ENCODE measurements around the gene NINL. TPM values are rescaled to one million over a fixed set of nuclear protein-coding genes. Genes with fewer than 3 reads are reported as not detected.
A peak's percentile ranks its signal among the peaks of the same experiment; 100 is the strongest.

NINL gene
- polyA plus RNA-seq, 4 donors: 1.1 to 30.8 (median 5.5) TPM

DNA sequence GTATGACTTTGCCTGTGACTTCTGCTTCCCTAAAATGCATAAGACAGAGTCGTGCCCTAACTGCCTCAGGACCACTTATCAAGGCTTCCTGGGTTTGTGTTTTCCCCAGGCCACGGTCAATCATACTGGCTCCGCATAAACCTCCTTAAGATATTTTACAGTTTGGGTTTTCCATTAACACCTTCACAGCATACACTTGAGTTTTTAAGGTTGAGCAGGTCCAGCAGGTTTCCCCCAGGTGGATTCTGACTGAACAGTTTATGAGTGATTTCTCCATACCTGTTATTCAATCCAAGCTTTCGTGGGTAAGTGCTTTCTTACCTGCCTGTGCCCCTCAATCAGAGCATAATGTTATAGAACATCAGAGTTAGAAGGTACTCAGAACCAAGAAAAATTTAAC, 39.3 kb downstream of the NINL start:
- no peak for FAIRE-seq

DNA sequence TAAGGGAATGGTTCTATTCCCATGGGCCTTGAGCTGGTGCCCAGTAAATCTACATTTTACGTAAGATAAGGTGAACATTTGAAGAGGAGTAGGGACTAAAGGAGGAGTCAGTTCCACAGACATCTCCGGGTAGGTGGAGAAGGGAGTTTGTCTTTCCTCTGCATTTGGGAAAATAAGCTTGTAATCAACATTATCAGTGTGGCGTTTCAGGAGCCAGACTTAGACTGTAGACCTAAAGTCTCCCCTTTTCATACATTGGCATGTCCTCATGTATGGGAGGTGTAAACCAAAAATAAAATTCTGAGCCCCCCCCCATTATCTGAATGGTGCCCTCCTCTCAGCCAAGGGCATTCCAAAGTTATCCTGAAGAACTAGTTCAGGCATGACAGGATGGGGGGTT, 40.2 kb downstream of the NINL start:
- Histone ChIP-seq H3K27ac (ENCODE audit: low read depth in 1 of 3, low read length in 2 of 3) (no peak overlapping the region), H3K9me3 (ENCODE audit: control insufficient read depth in 2 of 2, insufficient read depth in 1 of 2, low read depth in 1 of 2, low read length in 1 of 2) (no peaks in the 10 kb centered on the region), H3K27me3 (ENCODE audit: control insufficient read depth in 3 of 3, insufficient read depth in 3 of 3, low read length in 3 of 3) (no peaks in the 10 kb centered on the region), H3K4me3 (ENCODE audit: low read depth in 1 of 3, low read length in 3 of 3) (no peak overlapping the region), H3K4me1 (ENCODE audit: control insufficient read depth in 3 of 3, insufficient read depth in 2 of 3, low read depth in 1 of 3, low read length in 2 of 3) (peaks cover 4 to 26% (median 8%) of the 10 kb centered on the region in 3 donors), H3K36me3 (ENCODE audit: control insufficient read depth in 3 of 3, insufficient read depth in 2 of 3, low read depth in 1 of 3, low read length in 3 of 3) (peaks cover 0 to 2% (median 0%) of the 10 kb centered on the region in 3 donors)
- DNase-seq (no peak), FAIRE-seq (no peak)
- WGBS, 3 donors: 83 to 94% (median 83%) methylated on average over 3 of the region's 3 CpGs

More for the DNA sequence above, 39.3 kb downstream of the NINL start:
- Histone ChIP-seq H3K9me3 (ENCODE audit: control insufficient read depth in 2 of 2, insufficient read depth in 1 of 2, low read depth in 1 of 2, low read length in 1 of 2) (no peaks in the 10 kb centered on the region), H3K27ac (ENCODE audit: low read depth in 1 of 3, low read length in 2 of 3) (no peak overlapping the region), H3K4me1 (ENCODE audit: control insufficient read depth in 3 of 3, insufficient read depth in 2 of 3, low read depth in 1 of 3, low read length in 2 of 3) (peaks cover 4 to 27% (median 8%) of the 10 kb centered on the region in 3 donors), H3K27me3 (ENCODE audit: control insufficient read depth in 3 of 3, insufficient read depth in 3 of 3, low read length in 3 of 3) (no peaks in the 10 kb centered on the region), H3K4me3 (ENCODE audit: low read depth in 1 of 3, low read length in 3 of 3) (no peak overlapping the region), H3K36me3 (ENCODE audit: control insufficient read depth in 3 of 3, insufficient read depth in 2 of 3, low read depth in 1 of 3, low read length in 3 of 3) (peaks cover 0 to 2% (median 0%) of the 10 kb centered on the region in 3 donors)
- 82 to 88% (median 86%) methylated on average over 4 of the region's 4 CpGs for WGBS, 3 donors
- DNase-seq: no peak

DNA sequence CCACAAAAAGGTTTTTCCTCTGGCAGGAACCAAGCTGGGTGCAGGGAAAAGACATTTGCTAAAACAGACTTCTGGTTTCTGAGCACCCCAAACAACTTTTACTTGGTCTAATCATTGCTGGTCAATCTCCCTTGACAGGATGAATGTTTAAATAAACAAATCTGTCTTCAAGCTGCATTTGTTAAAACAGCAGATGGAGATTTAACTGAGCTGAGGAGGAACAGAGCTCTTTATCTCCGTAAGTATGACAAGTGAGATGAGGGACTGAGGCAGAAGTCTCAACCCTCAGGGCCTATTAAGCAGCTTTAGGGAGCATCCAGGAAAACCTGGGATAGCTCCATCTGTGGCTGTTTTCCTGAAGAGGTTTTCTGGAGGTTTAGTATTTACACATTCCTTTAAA, 40.6 kb downstream of the NINL start:
- peaks cover 4 to 22% (median 8%) of the 10 kb centered on the region in 3 donors for H3K4me1 ChIP-seq (ENCODE audit: control insufficient read depth in 3 of 3, insufficient read depth in 2 of 3, low read depth in 1 of 3, low read length in 2 of 3)
- 76 to 96% (median 94%) methylated on average over 1 of the region's 1 CpG for WGBS, 3 donors
- no peak overlapping the region for H3K4me3 ChIP-seq (ENCODE audit: low read depth in 1 of 3, low read length in 3 of 3)
- DNase-seq (no peak), FAIRE-seq (no peak)
- no peaks in the 10 kb centered on the region for H3K27me3 ChIP-seq (ENCODE audit: control insufficient read depth in 3 of 3, insufficient read depth in 3 of 3, low read length in 3 of 3)
- no peaks in the 10 kb centered on the region for H3K9me3 ChIP-seq (ENCODE audit: control insufficient read depth in 2 of 2, insufficient read depth in 1 of 2, low read depth in 1 of 2, low read length in 1 of 2)
- peaks cover 0 to 2% (median 0%) of the 10 kb centered on the region in 3 donors for H3K36me3 ChIP-seq (ENCODE audit: control insufficient read depth in 3 of 3, insufficient read depth in 2 of 3, low read depth in 1 of 3, low read length in 3 of 3)
- H3K27ac ChIP-seq (ENCODE audit: low read depth in 1 of 3, low read length in 2 of 3): no peak overlapping the region

DNA sequence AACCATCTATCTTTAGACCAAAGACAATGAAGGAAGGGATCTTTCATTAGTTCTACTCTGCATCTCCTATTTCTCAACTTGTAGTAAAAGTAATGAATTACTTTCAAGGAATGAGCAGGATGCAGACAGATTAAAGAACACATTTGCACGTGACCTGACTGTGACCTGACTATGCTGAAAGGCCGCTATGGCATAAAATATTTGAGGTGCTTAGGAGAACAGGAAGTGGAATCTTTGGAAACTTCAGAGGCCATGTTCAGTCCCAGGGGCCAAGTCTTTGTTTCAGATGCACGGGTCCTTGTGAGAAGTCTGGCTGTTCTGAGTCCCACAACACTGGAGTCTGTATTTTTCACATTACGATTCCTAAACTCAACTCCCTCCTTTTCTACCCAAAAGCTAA, 41.0 kb downstream of the NINL start:
- Histone ChIP-seq H3K9me3 (ENCODE audit: control insufficient read depth in 2 of 2, insufficient read depth in 1 of 2, low read depth in 1 of 2, low read length in 1 of 2) (no peaks in the 10 kb centered on the region), H3K4me3 (ENCODE audit: low read depth in 1 of 3, low read length in 3 of 3) (no peak overlapping the region), H3K27me3 (ENCODE audit: control insufficient read depth in 3 of 3, insufficient read depth in 3 of 3, low read length in 3 of 3) (no peaks in the 10 kb centered on the region), H3K36me3 (ENCODE audit: control insufficient read depth in 3 of 3, insufficient read depth in 2 of 3, low read depth in 1 of 3, low read length in 3 of 3) (peaks cover 0 to 2% (median 0%) of the 10 kb centered on the region in 3 donors), H3K4me1 (ENCODE audit: control insufficient read depth in 3 of 3, insufficient read depth in 2 of 3, low read depth in 1 of 3, low read length in 2 of 3) (peaks cover 4 to 18% (median 8%) of the 10 kb centered on the region in 3 donors), H3K27ac (ENCODE audit: low read depth in 1 of 3, low read length in 2 of 3) (no peak overlapping the region)
- 68 to 93% (median 80%) methylated on average over 4 of the region's 4 CpGs for WGBS, 3 donors
- DNase-seq: no peak
- FAIRE-seq: no peak

- H3K9me3 ChIP-seq (ENCODE audit: control insufficient read depth in 2 of 2, insufficient read depth in 1 of 2, low read depth in 1 of 2, low read length in 1 of 2): no peaks in the 10 kb centered on the region
- no peak overlapping the region for H3K4me3 ChIP-seq (ENCODE audit: low read depth in 1 of 3, low read length in 3 of 3)
- DNase-seq (no peak), FAIRE-seq (no peak)
- H3K4me1 ChIP-seq (ENCODE audit: control insufficient read depth in 3 of 3, insufficient read depth in 2 of 3, low read depth in 1 of 3, low read length in 2 of 3): peaks cover 4 to 8% (median 6%) of the 10 kb centered on the region in 3 donors
- H3K27ac ChIP-seq (ENCODE audit: low read depth in 1 of 3, low read length in 2 of 3): no peak overlapping the region
- 80% methylated on average over 3 of the region's 3 CpGs for WGBS, 3 donors
- no peaks in the 10 kb centered on the region for H3K27me3 ChIP-seq (ENCODE audit: control insufficient read depth in 3 of 3, insufficient read depth in 3 of 3, low read length in 3 of 3)
- peaks cover 0 to 3% (median 0%) of the 10 kb centered on the region in 3 donors for H3K36me3 ChIP-seq (ENCODE audit: control insufficient read depth in 3 of 3, insufficient read depth in 2 of 3, low read depth in 1 of 3, low read length in 3 of 3)
Measured at GRCh38 chr20:25543068-25543467, 42.3 kb downstream of the NINL start.

DNA sequence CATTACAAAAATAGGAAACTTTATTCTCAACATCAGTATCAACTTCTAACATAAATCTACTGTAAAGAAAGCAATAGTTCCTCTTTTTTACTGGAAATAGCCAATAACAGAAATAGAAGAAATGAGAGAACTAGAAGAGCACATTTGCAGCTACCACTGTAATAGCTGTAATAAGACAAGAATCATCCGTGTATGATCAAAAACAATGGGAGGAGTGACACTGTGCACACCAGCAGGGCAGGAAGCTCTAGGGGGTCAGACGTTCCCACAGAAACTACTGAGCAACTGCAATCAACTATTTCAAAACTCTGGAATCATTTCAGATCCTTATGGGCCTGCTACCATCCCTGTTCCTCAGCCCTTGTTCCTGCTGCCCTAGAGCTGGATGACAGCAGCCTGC, 43.7 kb downstream of the NINL start:
- no peaks in the 10 kb centered on the region for H3K9me3 ChIP-seq (ENCODE audit: control insufficient read depth in 2 of 2, insufficient read depth in 1 of 2, low read depth in 1 of 2, low read length in 1 of 2)
- peak overlapping the region in 1 of 3 donors; percentile 70 for H3K27ac ChIP-seq (ENCODE audit: low read depth in 1 of 3, low read length in 2 of 3)
- FAIRE-seq (no peak), DNase-seq (peak in 1 of 2 donors; percentile 39)
- peaks cover 0 to 11% (median 0%) of the 10 kb centered on the region in 3 donors for H3K36me3 ChIP-seq (ENCODE audit: control insufficient read depth in 3 of 3, insufficient read depth in 2 of 3, low read depth in 1 of 3, low read length in 3 of 3)
- H3K27me3 ChIP-seq (ENCODE audit: control insufficient read depth in 3 of 3, insufficient read depth in 3 of 3, low read length in 3 of 3): no peaks in the 10 kb centered on the region
- H3K4me1 ChIP-seq (ENCODE audit: control insufficient read depth in 3 of 3, insufficient read depth in 2 of 3, low read depth in 1 of 3, low read length in 2 of 3): peaks cover 4 to 8% (median 6%) of the 10 kb centered on the region in 3 donors
- H3K4me3 ChIP-seq (ENCODE audit: low read depth in 1 of 3, low read length in 3 of 3): no peak overlapping the region
- WGBS, 3 donors: 30 to 60% (median 35%) methylated on average over 2 of the region's 2 CpGs

DNA sequence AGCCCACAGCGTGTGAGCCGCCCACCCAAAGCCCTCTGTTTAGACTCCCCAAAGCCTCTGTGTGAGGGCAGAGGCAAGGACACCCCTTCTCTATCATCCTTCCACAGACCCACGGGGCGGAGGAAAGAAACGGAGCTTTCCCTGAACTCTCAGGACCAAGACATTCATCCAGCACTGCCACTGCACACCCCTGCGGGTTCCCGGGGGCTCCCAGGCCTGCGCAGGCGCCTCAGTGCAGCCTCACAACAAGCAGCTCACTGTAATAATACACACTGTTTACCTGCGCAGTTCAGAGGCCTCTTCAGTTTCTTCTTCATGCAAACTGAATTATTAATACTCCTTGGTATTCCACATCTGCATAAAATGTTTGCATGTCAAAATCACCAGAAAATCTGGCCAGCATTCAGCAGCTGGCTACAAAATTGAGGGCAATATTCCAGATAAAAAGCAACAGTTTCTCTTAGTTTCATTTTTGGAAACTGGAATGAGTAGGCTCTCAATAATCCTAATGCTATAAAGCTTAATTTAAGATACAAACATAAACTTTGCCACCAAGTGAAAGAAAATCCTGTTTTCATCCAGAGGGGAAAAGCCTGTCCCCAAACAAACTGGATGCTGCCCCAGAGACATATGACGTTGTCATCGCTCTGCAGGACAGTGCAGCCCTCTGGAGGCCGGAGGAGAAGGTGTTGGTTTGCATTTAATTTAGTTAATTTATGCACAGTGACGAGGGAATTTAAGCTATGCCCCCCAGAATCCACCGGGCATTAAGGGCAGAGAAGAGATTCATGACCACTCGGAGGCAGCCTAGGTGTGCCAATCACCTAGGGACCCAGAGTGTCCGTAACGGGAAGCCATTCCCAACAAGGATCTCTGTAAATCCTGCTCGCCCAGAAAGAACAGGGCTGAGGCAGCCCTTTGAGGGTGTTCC, 45.3 kb downstream of the NINL start:
- DNase-seq: peak; percentile 37 to 72
- WGBS, 3 donors: 44 to 52% (median 51%) methylated on average over 19 of the region's 19 CpGs
- H3K36me3 ChIP-seq (ENCODE audit: control insufficient read depth in 3 of 3, insufficient read depth in 2 of 3, low read depth in 1 of 3, low read length in 3 of 3): peaks cover 0 to 11% (median 0%) of the 10 kb centered on the region in 3 donors
- peaks cover 4 to 8% (median 6%) of the 10 kb centered on the region in 3 donors for H3K4me1 ChIP-seq (ENCODE audit: control insufficient read depth in 3 of 3, insufficient read depth in 2 of 3, low read depth in 1 of 3, low read length in 2 of 3)
- peak overlapping the region in 1 of 3 donors; percentile 36 for H3K4me3 ChIP-seq (ENCODE audit: low read depth in 1 of 3, low read length in 3 of 3)
- no peak for FAIRE-seq
- H3K27me3 ChIP-seq (ENCODE audit: control insufficient read depth in 3 of 3, insufficient read depth in 3 of 3, low read length in 3 of 3): no peaks in the 10 kb centered on the region
- H3K9me3 ChIP-seq (ENCODE audit: control insufficient read depth in 2 of 2, insufficient read depth in 1 of 2, low read depth in 1 of 2, low read length in 1 of 2): no peaks in the 10 kb centered on the region
- peak overlapping the region in 2 of 3 donors; percentile 3 to 28 for H3K27ac ChIP-seq (ENCODE audit: low read depth in 1 of 3, low read length in 2 of 3)

DNA sequence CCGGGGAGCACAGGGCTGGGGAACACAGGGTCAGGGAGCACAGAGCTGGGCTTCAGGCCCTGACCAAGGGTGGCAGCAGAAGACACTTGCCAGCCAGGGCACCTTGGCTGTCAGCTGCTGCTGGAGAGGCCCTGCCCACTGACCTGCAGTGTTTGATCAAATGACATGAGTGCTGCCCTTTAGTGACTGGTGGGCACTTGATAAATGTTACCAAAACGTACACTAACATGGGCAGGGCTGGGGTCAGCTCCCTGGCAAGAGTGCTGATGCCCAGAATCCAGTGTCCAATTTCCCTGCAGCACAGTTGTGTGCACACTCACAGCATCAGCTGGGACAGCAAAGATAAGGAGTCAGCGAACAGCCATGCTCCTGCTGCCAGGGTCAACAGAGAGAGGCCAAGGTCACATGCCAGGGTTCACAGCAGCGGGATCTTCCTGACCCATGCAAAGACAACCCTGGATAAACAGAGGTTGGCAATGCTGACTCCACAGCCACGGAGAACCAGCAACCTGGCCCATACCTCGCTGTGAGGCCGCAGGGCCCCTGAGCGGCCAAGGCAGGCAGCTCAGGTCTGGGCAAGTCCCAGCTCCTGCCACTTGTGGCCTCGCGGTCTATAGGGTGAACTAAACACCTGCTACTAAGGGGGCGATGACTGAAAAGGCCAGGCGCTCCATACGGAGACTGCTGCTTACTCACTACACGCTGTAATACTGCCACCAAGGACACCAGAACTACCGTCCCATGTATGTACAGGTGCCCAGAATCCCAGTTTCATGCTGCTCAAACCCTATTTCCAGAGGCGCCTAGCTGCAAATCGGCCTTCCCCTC, 46.3 kb downstream of the NINL start:
- FAIRE-seq (no peak), DNase-seq (no peak)
- Histone ChIP-seq H3K27me3 (ENCODE audit: control insufficient read depth in 3 of 3, insufficient read depth in 3 of 3, low read length in 3 of 3) (no peaks in the 10 kb centered on the region), H3K4me3 (ENCODE audit: low read depth in 1 of 3, low read length in 3 of 3) (no peak overlapping the region), H3K4me1 (ENCODE audit: control insufficient read depth in 3 of 3, insufficient read depth in 2 of 3, low read depth in 1 of 3, low read length in 2 of 3) (peaks cover 4 to 8% (median 6%) of the 10 kb centered on the region in 3 donors), H3K9me3 (ENCODE audit: control insufficient read depth in 2 of 2, insufficient read depth in 1 of 2, low read depth in 1 of 2, low read length in 1 of 2) (no peaks in the 10 kb centered on the region), H3K36me3 (ENCODE audit: control insufficient read depth in 3 of 3, insufficient read depth in 2 of 3, low read depth in 1 of 3, low read length in 3 of 3) (peaks cover 0 to 11% (median 0%) of the 10 kb centered on the region in 3 donors), H3K27ac (ENCODE audit: low read depth in 1 of 3, low read length in 2 of 3) (no peak overlapping the region)
- 82 to 86% (median 84%) methylated on average over 17 of the region's 17 CpGs for WGBS, 3 donors

Measured in small intestine (tissue), 7 donors.